ENCODE data around the gene PTMA.
A peak's percentile ranks its signal among the peaks of the same experiment; 100 is the strongest.

Gene PTMA

DNA sequence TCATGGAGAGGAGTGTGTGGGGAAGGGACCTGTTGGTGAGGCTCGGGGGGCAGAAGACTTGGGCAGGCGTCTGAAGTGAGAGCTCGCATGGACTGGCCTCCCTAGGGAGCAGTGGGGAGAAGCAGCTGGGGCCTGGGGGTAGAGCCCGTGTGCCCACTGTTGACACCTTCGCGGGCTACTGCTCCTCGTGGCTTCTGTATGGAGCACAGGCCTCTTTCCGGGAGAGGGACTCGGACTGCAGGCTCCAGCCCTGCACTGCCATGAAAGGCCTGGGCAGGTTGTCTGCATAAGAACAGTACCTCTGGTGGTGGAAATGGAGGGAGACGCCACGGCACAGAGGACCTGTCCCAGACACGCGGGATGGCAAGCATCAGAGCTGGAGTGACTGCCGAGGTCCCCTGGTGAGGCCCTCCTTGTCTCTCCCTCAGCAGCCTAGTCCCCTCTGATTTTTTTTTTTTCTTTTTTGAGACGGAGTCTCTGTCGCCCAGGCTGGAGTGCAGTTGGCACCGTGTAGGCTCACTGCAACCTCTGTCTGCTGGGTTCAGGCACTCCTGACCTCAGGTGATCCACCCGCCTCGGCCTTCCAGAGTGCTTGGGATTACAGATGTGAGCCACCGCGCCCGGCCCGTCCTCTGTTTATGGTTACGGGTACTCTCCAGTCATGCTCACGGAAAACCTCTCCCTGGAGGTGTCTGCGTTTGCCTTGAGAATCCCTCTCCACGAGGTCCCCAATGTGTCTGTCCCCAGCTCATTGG, 44.7 kb upstream of the PTMA start:
- no peak for TF ChIP-seq CTCF (conservative IDR thresholded peaks at IDR 0.05; ENCODE audit: low read depth)
- ChIA-PET POLR2A (ENCODE audit: low non-redundant PET) (no interaction called here), CTCF (interaction anchor here (1.2 kb wide), 1 partner anchor 11 kb away, joined by 3 read pairs; no protein-coding TSS in a partner anchor)
- DNase-seq (ENCODE audit: low spot score) = no peak
- peak overlapping the region; percentile 91 for H3K27ac ChIP-seq

DNA sequence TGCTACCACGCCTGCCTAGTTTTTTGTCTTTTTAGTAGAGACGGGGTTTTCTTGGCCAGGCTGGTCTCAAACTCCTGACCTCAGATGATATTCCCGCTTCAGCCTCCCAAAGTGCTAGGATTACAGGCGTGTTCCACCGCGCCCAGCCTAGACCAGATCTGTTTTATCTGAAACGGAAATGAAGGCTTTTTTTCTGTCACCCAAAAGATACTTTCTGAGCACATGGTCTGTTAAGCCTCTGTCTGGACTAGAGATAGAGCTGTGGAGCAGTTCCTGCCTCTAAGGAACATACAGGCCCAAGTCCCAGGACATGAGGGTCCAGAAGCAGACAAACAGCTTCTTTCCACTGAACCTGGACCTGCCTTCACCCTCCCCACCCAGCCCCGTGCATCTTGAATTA, 43.6 kb upstream of the PTMA start:
- DNase-seq (ENCODE audit: low spot score) = no peak
- POLR2A ChIA-PET (ENCODE audit: low non-redundant PET) = no interaction called here
- CTCF ChIA-PET = no interaction called here
- no peak for TF ChIP-seq CTCF (conservative IDR thresholded peaks at IDR 0.05; ENCODE audit: low read depth)
- H3K27ac ChIP-seq = peak overlapping the region; percentile 91

DNA sequence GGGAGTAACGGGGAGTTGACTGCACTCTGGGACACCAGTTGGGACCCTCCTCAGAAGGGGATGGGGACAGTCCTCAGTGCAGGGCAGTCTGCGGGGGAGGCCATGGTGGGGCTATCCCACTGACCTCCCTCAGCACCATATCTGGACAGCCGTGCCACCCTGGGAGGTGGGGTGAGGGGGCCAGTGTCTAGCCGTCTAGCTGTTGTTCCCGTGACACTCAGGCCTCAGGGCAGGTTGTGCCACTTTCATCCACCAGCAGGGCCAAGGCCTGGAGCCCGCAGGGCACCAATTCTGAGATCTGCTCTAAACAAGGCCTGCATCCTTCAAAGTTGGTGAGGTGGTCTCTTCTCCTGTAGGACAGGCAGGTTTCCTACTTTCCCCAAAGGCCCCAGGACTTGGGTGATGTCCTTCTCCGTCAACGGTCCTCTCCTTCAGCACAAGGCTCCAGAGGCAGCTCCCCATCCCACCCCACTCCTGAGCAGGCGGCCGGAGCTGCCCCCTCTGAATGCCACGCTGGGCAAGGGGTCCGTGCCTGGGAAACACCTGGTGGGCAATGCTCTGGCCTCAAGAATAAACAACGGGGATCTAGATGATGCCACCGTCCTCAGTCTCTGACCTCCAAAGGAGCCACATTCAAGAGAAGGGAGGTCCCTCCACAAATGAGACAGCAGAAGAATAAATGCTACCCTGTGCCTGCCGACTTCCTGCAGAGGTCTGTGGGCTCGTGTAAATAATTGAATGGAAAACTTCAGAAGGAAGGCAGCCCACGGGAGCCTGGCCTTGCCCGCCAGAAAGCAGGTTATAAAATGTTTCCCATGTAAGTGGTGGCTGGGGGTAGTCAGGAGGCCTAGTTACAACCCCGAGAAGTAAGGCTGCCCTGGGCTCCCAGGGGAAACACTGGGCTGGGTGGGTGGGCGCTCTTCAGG, 42.8 kb upstream of the PTMA start:
- ChIA-PET POLR2A (ENCODE audit: low non-redundant PET) (no interaction called here), CTCF (interaction anchor here (0.6 to 1.0 kb wide), 2 partner anchors 49 to 54 kb away, joined by 3 to 5 read pairs; no protein-coding TSS in a partner anchor)
- no peak for DNase-seq (ENCODE audit: low spot score)
- peak overlapping the region; percentile 91 for H3K27ac ChIP-seq
- no peak for TF ChIP-seq CTCF (conservative IDR thresholded peaks at IDR 0.05; ENCODE audit: low read depth)

- CTCF ChIA-PET = interaction anchor here (0.6 to 1.0 kb wide), 2 partner anchors 49 to 54 kb away, joined by 3 to 5 read pairs; no protein-coding TSS in a partner anchor
- peak; percentile 44 for DNase-seq (ENCODE audit: low spot score)
- TF ChIP-seq CTCF (conservative IDR thresholded peaks at IDR 0.05; ENCODE audit: low read depth) = no peak
- POLR2A ChIA-PET (ENCODE audit: low non-redundant PET) = no interaction called here
- H3K27ac ChIP-seq = peak overlapping the region; percentile 91
These were observed 41.9 kb upstream of the PTMA start for GRCh38 chr2:231666171-231667095.

- TF ChIP-seq CTCF (conservative IDR thresholded peaks at IDR 0.05; ENCODE audit: low read depth) = no peak
- peak overlapping the region; percentile 91 for H3K27ac ChIP-seq
- ChIA-PET CTCF (no interaction called here), POLR2A (ENCODE audit: low non-redundant PET) (no interaction called here)
- DNase-seq (ENCODE audit: low spot score) = no peak
These were observed 41.3 kb upstream of the PTMA start for GRCh38 chr2:231667096-231667427.

GRCh38 chr2:231667496-231667895, 40.8 kb upstream of the PTMA start:
- ChIA-PET CTCF (interaction anchor here (0.6 to 0.7 kb wide), 2 partner anchors 54 to 150 kb away, joined by 3 to 7 read pairs; no protein-coding TSS in a partner anchor), POLR2A (ENCODE audit: low non-redundant PET) (no interaction called here)
- H3K27ac ChIP-seq = peak overlapping the region; percentile 91
- no peak for TF ChIP-seq CTCF (conservative IDR thresholded peaks at IDR 0.05; ENCODE audit: low read depth)
- DNase-seq (ENCODE audit: low spot score) = no peak

Data from RWPE1 (cell line).